GM12878 (cell line): ENCODE results near the gene OR1F1. TPM values are rescaled to one million over a fixed set of nuclear protein-coding genes. Genes with fewer than 3 reads are reported as not detected.

Experiments
- HDAC2 ChIP-seq: fragments of 200-600 bp; sonication (generic); IDR thresholded peaks from 2 replicates; pipeline ENCODE4 v1.6.1; 2017
- HDGF ChIP-seq: fragments of 450-650 bp; IDR thresholded peaks from 2 replicates; pipeline ENCODE4 v1.6.1; 2016; ENCODE audit warnings: antibody characterized with exemption
- IKZF2 ChIP-seq, 2 experiments: fragments of 450-650 bp; IDR thresholded peaks; 2 replicates each; pipeline ENCODE4 v1.6.1; 2017; ENCODE audit warnings: mild to moderate bottlenecking in 2 of 2, moderate library complexity in 2 of 2
- RBBP5 ChIP-seq: fragments of 200-600 bp; sonication (generic); conservative IDR thresholded peaks from 2 replicates; pipeline ENCODE4 v1.6.1; 2016
- polyA plus RNA-seq, 11 experiments: library from polyadenylated mRNA; depleted of rRNA in 4 of 11; unstranded in 6 of 11; stranded (reverse) in 5 of 11; fragments of >200 nt; fragmentation: Nextera tagmentation in 4 of 11; fragmentation: Illumina TruSeq in 1 of 11; extraction: Ambion mirVana in 4 of 11; extraction: Trizol in 1 of 11; gene quantifications; 1 replicate in 1 of 11; 2 replicates in 10 of 11; pipeline versions ENCODE4 v1.2.1 to v1.2.3, GENCODE V29; 2011 to 2016; ENCODE audit warnings: inconsistent platforms in 2 of 11, missing spikeins in 2 of 11, low read depth in 1 of 11
- total RNA-seq, 4 experiments: library from RNA; depleted of rRNA in 3 of 4; stranded (reverse); fragments of >200 nt in 3 of 4; fragmentation: Illumina TruSeq in 1 of 4; extraction: Trizol in 1 of 4; gene quantifications; 2 replicates each; pipeline versions ENCODE4 v1.2.1 to v1.2.3, GENCODE V29; 2013 to 2021
- TF ChIP-seq, protein P1 (sequence below): fragments of 450-650 bp; IDR thresholded peaks from 2 replicates; pipeline ENCODE4 v1.6.1; 2017; ENCODE audit warnings: low read depth, mild to moderate bottlenecking, moderate library complexity
- TF ChIP-seq, protein P2 (sequence below): fragments of 450-650 bp; IDR thresholded peaks from 2 replicates; pipeline ENCODE4 v1.6.1; 2018; ENCODE audit warnings: borderline replicate concordance, mild to moderate bottlenecking; ENCODE audit not compliant: partially characterized antibody
- TF ChIP-seq, protein P3 (sequence below): IDR thresholded peaks from 2 replicates; pipeline ENCODE4 v1.6.1; 2011; ENCODE audit warnings: low read depth, mild to moderate bottlenecking, low read length, moderate library complexity, borderline replicate concordance; ENCODE audit errors: extremely low read depth
- TF ChIP-seq, protein P4 (sequence below): fragments of 450-650 bp; IDR thresholded peaks from 2 replicates; pipeline ENCODE4 v1.6.1; 2018; ENCODE audit warnings: mild to moderate bottlenecking, low read depth, moderate library complexity; ENCODE audit not compliant: partially characterized antibody

OR1F1 gene
- total and polyA plus RNA-seq, 10 of the 15 experiments (the other 5 are each of a cell fraction or from before 2014, with no cell fraction given) = 0.10 to 0.14 (median 0.12) TPM; not detected in 7

DNA sequence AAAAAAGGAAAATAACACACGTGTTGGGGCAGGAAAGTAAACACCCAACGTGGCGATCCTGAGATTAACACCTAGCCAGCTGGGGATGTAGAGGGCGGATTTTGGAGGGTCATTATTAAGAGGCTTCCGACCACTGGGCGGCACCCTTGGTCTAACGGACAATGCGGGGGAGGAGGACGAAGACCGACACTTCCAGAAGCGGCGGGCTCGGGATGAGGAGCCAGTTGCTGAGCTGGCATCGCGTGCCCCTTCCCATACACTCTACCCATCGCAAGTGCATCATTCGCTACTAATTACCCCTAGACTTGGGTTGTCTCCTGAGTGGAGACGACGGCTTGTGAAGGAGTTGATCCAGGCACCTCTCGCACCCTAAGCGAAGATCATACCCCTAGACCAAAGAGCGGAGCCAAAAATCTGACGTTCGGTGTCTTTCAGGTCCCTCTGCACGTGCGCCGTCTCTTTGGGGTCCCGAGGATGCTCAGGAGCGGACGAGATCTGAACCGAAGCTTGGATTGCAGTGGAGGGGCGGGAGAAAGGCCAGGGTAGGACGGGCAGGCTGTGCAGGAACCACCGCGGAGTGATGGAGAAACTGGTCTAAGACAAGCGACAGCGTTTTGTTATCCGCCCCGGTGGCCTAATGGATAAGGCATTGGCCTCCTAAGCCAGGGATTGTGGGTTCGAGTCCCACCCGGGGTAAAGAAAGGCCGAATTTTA is 35.6 kb upstream of the OR1F1 start (continued):
- TF ChIP-seq, protein P1, sequence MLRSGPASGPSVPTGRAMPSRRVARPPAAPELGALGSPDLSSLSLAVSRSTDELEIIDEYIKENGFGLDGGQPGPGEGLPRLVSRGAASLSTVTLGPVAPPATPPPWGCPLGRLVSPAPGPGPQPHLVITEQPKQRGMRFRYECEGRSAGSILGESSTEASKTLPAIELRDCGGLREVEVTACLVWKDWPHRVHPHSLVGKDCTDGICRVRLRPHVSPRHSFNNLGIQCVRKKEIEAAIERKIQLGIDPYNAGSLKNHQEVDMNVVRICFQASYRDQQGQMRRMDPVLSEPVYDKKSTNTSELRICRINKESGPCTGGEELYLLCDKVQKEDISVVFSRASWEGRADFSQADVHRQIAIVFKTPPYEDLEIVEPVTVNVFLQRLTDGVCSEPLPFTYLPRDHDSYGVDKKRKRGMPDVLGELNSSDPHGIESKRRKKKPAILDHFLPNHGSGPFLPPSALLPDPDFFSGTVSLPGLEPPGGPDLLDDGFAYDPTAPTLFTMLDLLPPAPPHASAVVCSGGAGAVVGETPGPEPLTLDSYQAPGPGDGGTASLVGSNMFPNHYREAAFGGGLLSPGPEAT = no peak
- TF ChIP-seq IKZF2 (IDR thresholded peaks at IDR 0.05) = peak; percentile 63 to 72; a peak in 2 of 4 replicates
- TF ChIP-seq RBBP5 = no peak
- no peak for TF ChIP-seq HDGF
- TF ChIP-seq, protein P2, sequence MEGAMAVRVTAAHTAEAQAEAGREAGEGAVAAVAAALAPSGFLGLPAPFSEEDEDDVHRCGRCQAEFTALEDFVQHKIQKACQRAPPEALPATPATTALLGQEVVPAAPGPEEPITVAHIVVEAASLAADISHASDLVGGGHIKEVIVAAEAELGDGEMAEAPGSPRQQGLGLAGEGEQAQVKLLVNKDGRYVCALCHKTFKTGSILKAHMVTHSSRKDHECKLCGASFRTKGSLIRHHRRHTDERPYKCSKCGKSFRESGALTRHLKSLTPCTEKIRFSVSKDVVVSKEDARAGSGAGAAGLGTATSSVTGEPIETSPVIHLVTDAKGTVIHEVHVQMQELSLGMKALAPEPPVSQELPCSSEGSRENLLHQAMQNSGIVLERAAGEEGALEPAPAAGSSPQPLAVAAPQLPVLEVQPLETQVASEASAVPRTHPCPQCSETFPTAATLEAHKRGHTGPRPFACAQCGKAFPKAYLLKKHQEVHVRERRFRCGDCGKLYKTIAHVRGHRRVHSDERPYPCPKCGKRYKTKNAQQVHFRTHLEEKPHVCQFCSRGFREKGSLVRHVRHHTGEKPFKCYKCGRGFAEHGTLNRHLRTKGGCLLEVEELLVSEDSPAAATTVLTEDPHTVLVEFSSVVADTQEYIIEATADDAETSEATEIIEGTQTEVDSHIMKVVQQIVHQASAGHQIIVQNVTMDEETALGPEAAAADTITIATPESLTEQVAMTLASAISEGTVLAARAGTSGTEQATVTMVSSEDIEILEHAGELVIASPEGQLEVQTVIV = no peak
- TF ChIP-seq, protein P3, sequence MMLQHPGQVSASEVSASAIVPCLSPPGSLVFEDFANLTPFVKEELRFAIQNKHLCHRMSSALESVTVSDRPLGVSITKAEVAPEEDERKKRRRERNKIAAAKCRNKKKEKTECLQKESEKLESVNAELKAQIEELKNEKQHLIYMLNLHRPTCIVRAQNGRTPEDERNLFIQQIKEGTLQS = no peak
- TF ChIP-seq, protein P4, sequence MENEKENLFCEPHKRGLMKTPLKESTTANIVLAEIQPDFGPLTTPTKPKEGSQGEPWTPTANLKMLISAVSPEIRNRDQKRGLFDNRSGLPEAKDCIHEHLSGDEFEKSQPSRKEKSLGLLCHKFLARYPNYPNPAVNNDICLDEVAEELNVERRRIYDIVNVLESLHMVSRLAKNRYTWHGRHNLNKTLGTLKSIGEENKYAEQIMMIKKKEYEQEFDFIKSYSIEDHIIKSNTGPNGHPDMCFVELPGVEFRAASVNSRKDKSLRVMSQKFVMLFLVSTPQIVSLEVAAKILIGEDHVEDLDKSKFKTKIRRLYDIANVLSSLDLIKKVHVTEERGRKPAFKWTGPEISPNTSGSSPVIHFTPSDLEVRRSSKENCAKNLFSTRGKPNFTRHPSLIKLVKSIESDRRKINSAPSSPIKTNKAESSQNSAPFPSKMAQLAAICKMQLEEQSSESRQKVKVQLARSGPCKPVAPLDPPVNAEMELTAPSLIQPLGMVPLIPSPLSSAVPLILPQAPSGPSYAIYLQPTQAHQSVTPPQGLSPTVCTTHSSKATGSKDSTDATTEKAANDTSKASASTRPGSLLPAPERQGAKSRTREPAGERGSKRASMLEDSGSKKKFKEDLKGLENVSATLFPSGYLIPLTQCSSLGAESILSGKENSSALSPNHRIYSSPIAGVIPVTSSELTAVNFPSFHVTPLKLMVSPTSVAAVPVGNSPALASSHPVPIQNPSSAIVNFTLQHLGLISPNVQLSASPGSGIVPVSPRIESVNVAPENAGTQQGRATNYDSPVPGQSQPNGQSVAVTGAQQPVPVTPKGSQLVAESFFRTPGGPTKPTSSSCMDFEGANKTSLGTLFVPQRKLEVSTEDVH = no peak
- no peak for TF ChIP-seq HDAC2
